Naive B cell (primary cell): ENCODE results near the gene ULBP2. TPM values are rescaled to one million over a fixed set of nuclear protein-coding genes. Genes with fewer than 3 reads are reported as not detected.
"Not testable (repeated sequence)": the region's sequence is repeated elsewhere in the genome, so short reads cannot be mapped to it uniquely, and the experiment has no call there.

ENCODE experiments used
- ATAC-seq, 2 donors: fragments of 150-1000 bp; cut with Tn5 transposase; 2 replicates each; pipeline ENCODE4 v1.10.0; 2021; ENCODE audit warnings: low read depth in 2 of 2, mild to moderate bottlenecking in 2 of 2, moderate library complexity in 2 of 2
- DNase-seq: peaks from one replicate; pipeline ENCODE4 v3.0.0; 2022
- H3K27ac Mint-ChIP-seq, 6 donors: one replicate each; pipeline ENCODE4 v1.8.0; 2020 to 2022; ENCODE audit warnings: mild to moderate bottlenecking in 6 of 6, mixed read lengths in 6 of 6, moderate library complexity in 5 of 6, inconsistent platforms in 2 of 6
- H3K27me3 Mint-ChIP-seq, 3 donors: one replicate each; pipeline ENCODE4 v1.8.0; 2021 to 2022; ENCODE audit warnings: mixed read lengths in 3 of 3, mild to moderate bottlenecking in 1 of 3
- H3K36me3 Mint-ChIP-seq, 2 donors: one replicate each; pipeline ENCODE4 v1.8.0; 2020 to 2022; ENCODE audit warnings: mixed read lengths in 2 of 2, inconsistent platforms in 1 of 2, mild to moderate bottlenecking in 1 of 2
- H3K4me1 Mint-ChIP-seq, 3 donors: one replicate each; pipeline ENCODE4 v1.8.0; 2020 to 2022; ENCODE audit warnings: mixed read lengths in 3 of 3, inconsistent platforms in 1 of 3, mild to moderate bottlenecking in 1 of 3, moderate library complexity in 1 of 3
- H3K4me3 Mint-ChIP-seq, 8 donors: one replicate each; pipeline ENCODE4 v1.8.0; 2020 to 2022; ENCODE audit warnings: mild to moderate bottlenecking in 8 of 8, mixed read lengths in 8 of 8, moderate library complexity in 8 of 8, inconsistent platforms in 2 of 8
- H3K9me3 Mint-ChIP-seq, 7 donors: one replicate each; pipeline ENCODE4 v1.8.0; 2020 to 2022; ENCODE audit warnings: mixed read lengths in 7 of 7, mild to moderate bottlenecking in 5 of 7, inconsistent platforms in 2 of 7, moderate library complexity in 1 of 7
- polyA plus RNA-seq, 6 donors: library from polyadenylated mRNA; unstranded; fragments of 300-500 nt; fragmentation: Illumina TruSeq; gene quantifications; one replicate each; pipeline ENCODE4 v1.2.3, GENCODE V29; 2021; ENCODE audit warnings: low read depth in 6 of 6

ULBP2 gene
- polyA plus RNA-seq, 6 donors from 2014 or later: not detected

DNA sequence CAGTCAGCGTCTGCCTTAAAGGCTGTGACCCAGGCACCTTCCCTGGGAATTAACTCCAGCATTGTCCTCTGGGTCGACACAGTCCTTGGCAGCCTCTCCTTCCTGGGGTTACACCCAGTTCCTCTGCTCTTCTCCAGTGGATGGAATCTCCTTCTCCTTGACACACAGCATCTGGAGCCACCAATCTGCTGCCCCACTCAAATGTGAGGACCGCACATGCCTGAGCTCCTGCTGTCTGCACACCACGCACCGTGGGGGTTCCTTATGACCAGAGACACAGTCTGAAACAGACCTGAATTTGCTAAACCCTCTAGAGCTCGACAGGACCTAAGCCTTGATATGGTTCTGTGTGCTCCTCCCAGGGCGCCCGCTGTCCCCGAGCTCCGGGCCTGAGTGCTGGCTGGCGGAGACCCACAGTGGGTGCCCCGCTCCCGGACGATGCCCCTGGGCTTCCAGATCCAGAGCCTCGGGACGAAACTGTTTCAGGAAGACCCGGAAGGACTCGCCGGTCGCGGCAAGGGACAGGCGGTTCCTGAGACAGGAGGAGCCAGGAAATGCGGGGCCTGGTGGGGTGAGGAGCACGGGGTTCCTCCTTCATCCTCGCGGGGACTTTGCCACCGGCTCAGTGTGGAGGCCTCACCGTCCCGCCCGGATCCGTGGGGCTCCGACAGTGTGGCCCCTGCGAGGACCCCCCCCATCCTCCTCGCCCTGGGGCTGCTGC, 16.4 kb upstream of the ULBP2 start:
- no peak for DNase-seq
- no peak for ATAC-seq

DNA sequence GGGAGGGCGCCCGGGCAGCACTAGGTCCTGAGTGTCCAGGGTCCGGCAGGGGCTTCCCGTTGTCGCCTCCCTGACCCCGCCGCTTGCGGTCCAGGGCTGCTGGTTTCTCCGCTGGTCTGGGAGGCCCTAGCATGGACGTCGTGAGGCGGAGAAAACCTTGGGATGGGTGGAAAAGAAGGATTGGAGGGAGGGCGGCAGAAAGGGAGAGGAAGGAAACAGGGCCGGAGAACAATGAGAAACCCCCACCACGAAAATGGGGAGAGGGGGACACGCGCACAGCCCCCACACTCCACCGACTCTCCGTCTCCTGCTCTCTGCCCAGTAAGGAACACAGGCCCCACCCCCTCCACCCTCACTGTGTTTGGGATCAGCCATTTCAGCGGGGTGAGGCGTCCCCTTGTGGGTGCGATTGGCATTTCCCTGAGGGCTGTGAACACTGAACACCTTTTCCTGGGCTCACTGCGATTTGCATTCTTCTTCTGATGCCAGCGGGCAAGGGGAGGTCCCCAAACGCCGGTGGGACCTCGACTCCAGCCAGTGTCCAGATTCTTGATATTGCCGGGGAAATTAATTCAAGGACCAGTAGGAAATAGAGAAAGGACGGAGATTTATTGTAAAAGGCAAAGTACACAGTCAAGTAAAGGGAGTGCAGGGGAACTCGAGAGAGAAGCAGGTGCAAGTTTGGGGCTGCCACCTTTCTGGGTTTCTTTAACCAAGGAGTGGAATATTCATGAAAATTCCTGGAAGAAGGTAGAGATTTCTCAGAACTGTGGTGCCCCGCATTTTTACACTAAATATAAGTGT, 15.6 kb upstream of the ULBP2 start:
- H3K36me3 Mint-ChIP-seq: peaks cover 0 to 14% of the 10 kb centered on the region in 2 donors
- peak overlapping the region in 4 of 8 donors; percentile 29 to 73 (median 39) for H3K4me3 Mint-ChIP-seq
- peaks cover 81 to 99% (median 97%) of the 10 kb centered on the region in 3 donors for H3K27me3 Mint-ChIP-seq
- H3K9me3 Mint-ChIP-seq: peaks cover 0 to 21% (median 5%) of the 10 kb centered on the region in 7 donors
- peak overlapping the region in 1 of 6 donors; percentile 75 for H3K27ac Mint-ChIP-seq
- DNase-seq (no peak), ATAC-seq (peak; percentile 42 to 54)
- peaks cover 18 to 30% (median 24%) of the 10 kb centered on the region in 3 donors for H3K4me1 Mint-ChIP-seq

More for the DNA sequence above, 16.4 kb upstream of the ULBP2 start:
- Mint-ChIP-seq H3K27me3 (peaks cover 81 to 99% (median 97%) of the 10 kb centered on the region in 3 donors), H3K9me3 (peaks cover 0 to 21% (median 5%) of the 10 kb centered on the region in 7 donors), H3K4me3 (peak overlapping the region in 3 of 8 donors; percentile 28 to 68 (median 41)), H3K4me1 (peaks cover 18 to 30% (median 24%) of the 10 kb centered on the region in 3 donors), H3K36me3 (peaks cover 0 to 18% of the 10 kb centered on the region in 2 donors), H3K27ac (no peak overlapping the region)

DNA sequence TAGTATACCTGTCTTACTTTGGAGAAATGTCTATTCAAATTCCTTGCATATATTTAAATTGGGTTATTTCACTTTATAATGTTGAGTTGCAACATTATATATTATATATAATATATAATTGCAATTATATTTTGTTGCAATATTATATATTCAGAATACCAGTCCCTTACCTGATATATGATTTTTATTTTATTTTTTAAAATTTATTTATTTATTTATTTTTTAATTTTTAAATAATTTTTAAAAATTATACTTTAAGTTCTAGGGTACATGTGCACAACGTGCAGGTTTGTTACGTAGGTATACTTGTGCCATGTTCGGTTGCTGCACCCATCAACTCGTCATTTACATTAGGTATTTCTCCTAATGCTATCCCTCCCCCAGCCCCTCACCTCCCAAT, 14.8 kb upstream of the ULBP2 start:
- Mint-ChIP-seq H3K4me1 (peaks cover 18 to 26% (median 20%) of the 10 kb centered on the region in 3 donors), H3K27me3 (peaks cover 79 to 99% (median 97%) of the 10 kb centered on the region in 3 donors), H3K9me3 (peaks cover 0 to 21% (median 5%) of the 10 kb centered on the region in 7 donors)
- H3K27ac Mint-ChIP-seq, H3K36me3 Mint-ChIP-seq, DNase-seq, H3K4me3 Mint-ChIP-seq, ATAC-seq: not testable (repeated sequence)

DNA sequence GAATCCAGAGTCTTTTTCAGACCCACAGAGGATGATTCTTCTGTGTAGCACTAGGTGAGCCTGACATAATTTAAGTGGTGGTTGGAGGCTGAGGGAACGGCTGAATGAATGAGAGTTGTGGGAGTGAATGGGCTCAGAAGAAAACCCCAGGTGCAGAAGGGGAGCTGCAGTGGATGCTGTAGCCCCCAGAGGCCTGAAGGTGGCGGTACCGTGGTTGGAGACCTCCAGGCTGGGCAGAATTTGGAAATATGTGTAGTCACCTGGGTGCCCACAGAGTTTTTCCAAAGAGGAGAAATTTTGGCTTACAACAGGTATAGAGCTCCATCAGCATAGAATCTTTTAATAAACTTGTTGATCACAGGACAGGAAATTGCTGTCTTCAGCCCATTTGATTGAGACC, 12.4 kb upstream of the ULBP2 start:
- Mint-ChIP-seq H3K4me1 (peaks cover 8 to 10% (median 9%) of the 10 kb centered on the region in 3 donors), H3K9me3 (peaks cover 0 to 11% (median 0%) of the 10 kb centered on the region in 7 donors), H3K27ac (no peak overlapping the region), H3K4me3 (no peak overlapping the region), H3K27me3 (peaks cover 83 to 99% (median 96%) of the 10 kb centered on the region in 3 donors), H3K36me3 (peaks cover 0 to 7% of the 10 kb centered on the region in 2 donors)
- DNase-seq (no peak), ATAC-seq (peak in 1 of 2 donors; percentile 32)

DNA sequence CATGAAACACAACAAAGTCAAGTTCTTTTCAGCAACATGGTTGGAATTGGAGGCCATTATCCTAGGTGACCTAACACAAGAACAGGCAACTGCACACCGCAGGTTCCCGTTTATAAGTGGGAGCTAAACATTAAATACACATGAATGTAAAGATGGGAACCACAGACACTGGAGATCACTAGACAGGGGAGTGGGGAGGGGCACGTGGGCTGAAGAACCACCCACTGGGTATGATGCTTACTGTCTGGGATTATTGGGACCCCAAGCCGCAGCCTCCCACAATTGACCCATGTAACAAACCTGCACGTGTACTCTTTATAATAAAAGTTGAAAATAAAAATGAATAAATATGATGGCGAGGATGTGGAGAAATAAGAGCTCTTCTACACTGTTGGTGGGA, 10.3 kb upstream of the ULBP2 start:
- Mint-ChIP-seq H3K4me1 (peaks cover 3 to 5% (median 4%) of the 10 kb centered on the region in 3 donors), H3K36me3 (peaks cover 0 to 1% of the 10 kb centered on the region in 2 donors), H3K27me3 (peaks cover 86 to 98% (median 96%) of the 10 kb centered on the region in 3 donors), H3K4me3 (no peak overlapping the region), H3K9me3 (peaks cover 0 to 9% (median 0%) of the 10 kb centered on the region in 7 donors), H3K27ac (no peak overlapping the region)
- DNase-seq (no peak), ATAC-seq (no peak)

DNA sequence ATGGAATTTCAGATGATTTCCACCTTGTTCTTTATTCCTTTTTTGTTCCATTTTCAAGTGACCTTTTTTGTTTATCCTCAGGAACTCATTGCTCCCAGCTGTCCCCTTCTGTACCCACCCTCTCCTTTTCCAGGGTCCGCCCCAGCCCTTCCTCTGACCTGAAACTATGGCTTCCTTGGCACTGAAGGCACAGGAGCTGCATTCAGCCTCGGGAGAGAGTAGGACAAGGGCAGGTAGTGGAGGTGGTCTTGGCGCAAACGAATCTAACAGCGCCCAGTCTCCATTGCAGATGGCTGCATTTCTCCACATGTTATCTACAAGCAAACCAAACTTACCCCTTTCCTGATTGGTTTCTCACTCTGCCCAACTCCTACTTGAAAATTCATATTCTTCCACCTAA, 8.8 kb upstream of the ULBP2 start:
- Mint-ChIP-seq H3K36me3 (no peaks in the 10 kb centered on the region), H3K27ac (no peak overlapping the region), H3K4me3 (no peak overlapping the region), H3K9me3 (peaks cover 0 to 4% (median 0%) of the 10 kb centered on the region in 7 donors), H3K27me3 (peaks cover 86 to 99% (median 99%) of the 10 kb centered on the region in 3 donors), H3K4me1 (peaks cover 4 to 13% (median 10%) of the 10 kb centered on the region in 3 donors)
- DNase-seq (no peak), ATAC-seq (no peak)

DNA sequence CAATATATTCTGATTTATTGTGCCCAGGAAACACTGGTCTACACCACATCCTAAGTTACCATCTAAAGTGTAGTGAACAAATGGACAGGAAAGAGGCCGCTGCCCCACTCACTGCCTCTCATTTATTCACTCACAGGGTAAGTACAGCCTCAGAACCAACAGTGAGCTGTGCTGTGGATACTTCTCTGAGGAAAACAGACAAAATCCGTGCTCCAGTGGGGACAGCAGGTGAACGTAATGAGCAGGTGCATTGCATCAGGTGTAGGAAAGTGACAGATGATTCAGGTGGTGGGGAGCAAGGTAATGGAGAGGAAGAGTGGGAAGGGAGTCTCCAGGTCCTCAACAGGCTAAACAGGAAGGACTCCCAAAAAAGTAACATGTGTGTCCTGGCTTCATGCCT, 8.4 kb upstream of the ULBP2 start:
- H3K27me3 Mint-ChIP-seq: peaks cover 82 to 99% (median 95%) of the 10 kb centered on the region in 3 donors
- ATAC-seq (no peak), DNase-seq (no peak)
- peaks cover 0 to 4% (median 0%) of the 10 kb centered on the region in 7 donors for H3K9me3 Mint-ChIP-seq
- no peak overlapping the region for H3K4me3 Mint-ChIP-seq
- no peaks in the 10 kb centered on the region for H3K36me3 Mint-ChIP-seq
- H3K27ac Mint-ChIP-seq: no peak overlapping the region
- H3K4me1 Mint-ChIP-seq: peaks cover 4 to 17% (median 14%) of the 10 kb centered on the region in 3 donors

DNA sequence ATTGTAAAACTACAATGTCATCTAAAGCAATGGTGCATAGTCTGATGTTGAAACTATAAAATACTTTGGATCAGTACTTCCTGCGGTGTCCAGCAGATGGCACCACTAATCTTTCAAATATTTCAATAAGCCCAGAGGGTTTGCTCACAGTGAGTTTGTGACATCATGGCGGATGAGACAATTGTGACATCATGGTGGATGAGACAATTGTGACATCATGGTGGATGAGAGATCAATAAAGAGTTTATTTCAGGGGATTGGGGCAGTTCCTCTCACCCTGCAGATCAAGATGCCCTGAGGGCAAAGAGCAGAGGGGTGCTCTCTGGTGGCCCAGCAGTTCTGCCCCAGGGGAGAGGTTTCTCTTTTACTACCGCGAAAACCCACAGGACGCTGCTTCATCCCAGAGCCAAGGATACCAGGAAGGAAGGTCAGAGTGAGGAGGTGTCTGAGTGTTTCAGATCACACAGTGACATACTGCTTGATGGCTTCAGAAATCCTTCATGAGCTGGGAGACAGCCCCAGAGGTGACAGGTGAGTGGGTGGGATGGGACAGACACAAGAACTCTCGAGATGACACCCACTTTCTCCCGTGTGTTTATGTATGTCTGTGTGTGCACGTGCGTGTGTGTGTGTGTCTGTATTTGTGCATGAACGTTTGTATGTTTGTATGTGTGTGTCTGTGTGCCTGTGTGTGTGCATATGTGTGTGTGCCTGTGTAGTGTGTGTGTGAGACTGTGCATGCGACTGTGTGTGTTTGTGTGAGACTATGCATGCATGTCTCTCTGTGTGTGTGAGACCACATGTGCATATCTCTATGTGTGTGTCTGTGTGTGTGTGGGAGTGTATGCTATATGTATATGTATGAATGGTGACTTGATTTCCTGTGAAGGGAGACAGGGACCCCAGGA, 7.3 kb upstream of the ULBP2 start:
- no peaks in the 10 kb centered on the region for H3K36me3 Mint-ChIP-seq
- peaks cover 0 to 7% (median 2%) of the 10 kb centered on the region in 7 donors for H3K9me3 Mint-ChIP-seq
- peaks cover 10 to 25% (median 24%) of the 10 kb centered on the region in 3 donors for H3K4me1 Mint-ChIP-seq
- peak overlapping the region in 1 of 8 donors; percentile 7 for H3K4me3 Mint-ChIP-seq
- DNase-seq: peak; percentile 69
- H3K27ac Mint-ChIP-seq: peak overlapping the region in 3 of 6 donors; percentile 0 to 75 (median 49)
- peaks cover 80 to 99% (median 93%) of the 10 kb centered on the region in 3 donors for H3K27me3 Mint-ChIP-seq
- peak in 1 of 2 donors; percentile 22 for ATAC-seq

DNA sequence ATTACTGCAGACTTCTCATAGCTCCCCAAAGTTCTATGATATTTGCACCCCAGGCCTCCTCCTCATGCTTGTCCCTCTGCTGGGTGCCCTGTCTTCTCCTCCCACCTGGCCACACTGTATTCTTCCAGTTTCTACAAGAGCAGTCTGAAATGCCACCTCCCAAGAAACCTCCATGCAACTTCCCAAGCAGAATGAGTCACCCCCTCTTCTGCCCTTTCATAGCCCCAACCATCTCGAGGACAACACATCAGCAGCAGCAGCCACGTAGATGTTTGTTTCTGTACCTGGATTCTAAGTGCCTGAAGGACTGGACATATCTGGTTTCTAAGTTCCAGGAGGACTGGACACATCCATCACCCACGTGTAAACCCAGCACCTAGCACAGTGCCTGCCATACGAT, 6.6 kb upstream of the ULBP2 start:
- H3K36me3 Mint-ChIP-seq: no peaks in the 10 kb centered on the region
- peaks cover 78 to 99% (median 93%) of the 10 kb centered on the region in 3 donors for H3K27me3 Mint-ChIP-seq
- peak overlapping the region in 1 of 8 donors; percentile 59 for H3K4me3 Mint-ChIP-seq
- peaks cover 10 to 32% (median 24%) of the 10 kb centered on the region in 3 donors for H3K4me1 Mint-ChIP-seq
- DNase-seq (no peak), ATAC-seq (no peak)
- H3K27ac Mint-ChIP-seq: peak overlapping the region in 1 of 6 donors; percentile 70
- H3K9me3 Mint-ChIP-seq: peaks cover 0 to 7% (median 2%) of the 10 kb centered on the region in 7 donors

DNA sequence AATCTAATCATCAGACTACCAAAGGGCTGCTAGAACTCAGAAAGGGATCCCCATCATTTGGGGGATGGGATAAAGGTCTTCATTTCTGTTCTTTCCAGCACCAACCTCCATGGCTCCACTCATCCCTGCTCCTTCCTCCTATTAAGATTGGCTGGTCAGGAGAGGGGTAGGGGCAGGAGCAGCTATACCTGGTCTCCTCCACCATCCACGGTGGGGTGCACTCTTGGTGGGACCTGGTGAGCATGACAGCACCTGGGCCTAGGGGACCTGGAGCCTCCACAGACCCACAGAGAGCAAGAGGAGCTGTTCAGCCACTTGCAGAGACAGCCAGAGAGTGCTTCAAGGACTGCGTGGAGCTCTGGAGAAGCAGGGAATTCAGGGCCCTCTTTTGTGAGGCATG, 6.1 kb upstream of the ULBP2 start:
- Mint-ChIP-seq H3K9me3 (peaks cover 0 to 7% (median 2%) of the 10 kb centered on the region in 7 donors), H3K4me3 (no peak overlapping the region), H3K27me3 (peaks cover 78 to 99% (median 93%) of the 10 kb centered on the region in 3 donors), H3K27ac (peak overlapping the region in 1 of 6 donors; percentile 70), H3K4me1 (peaks cover 10 to 37% (median 24%) of the 10 kb centered on the region in 3 donors), H3K36me3 (no peaks in the 10 kb centered on the region)
- ATAC-seq (no peak), DNase-seq (no peak)

DNA sequence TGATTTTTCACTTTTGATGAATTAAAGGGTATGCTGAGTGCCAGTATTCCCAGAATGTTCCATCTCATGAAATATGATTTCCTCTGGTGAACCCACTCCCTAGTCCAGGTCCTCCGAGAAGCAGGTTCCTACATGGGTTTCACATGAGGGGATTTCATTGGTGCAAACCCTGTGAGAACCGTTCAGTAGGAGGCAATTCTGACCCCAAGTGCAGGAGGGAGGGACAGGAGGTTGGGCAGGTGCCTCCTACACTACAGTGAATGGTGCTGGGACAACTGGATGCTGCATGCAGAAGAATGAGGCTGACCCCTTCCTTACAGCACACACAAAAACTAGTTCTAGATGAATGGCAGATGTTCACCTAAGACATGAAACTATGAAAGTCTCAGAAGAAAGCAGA, 5.1 kb upstream of the ULBP2 start:
- Mint-ChIP-seq H3K27ac (peak overlapping the region in 5 of 6 donors; percentile 33 to 97 (median 90)), H3K4me3 (no peak overlapping the region), H3K4me1 (peaks cover 14 to 46% (median 32%) of the 10 kb centered on the region in 3 donors), H3K9me3 (peaks cover 0 to 10% (median 2%) of the 10 kb centered on the region in 7 donors), H3K36me3 (no peaks in the 10 kb centered on the region), H3K27me3 (peaks cover 77 to 99% (median 87%) of the 10 kb centered on the region in 3 donors)
- DNase-seq: no peak
- ATAC-seq: no peak

DNA sequence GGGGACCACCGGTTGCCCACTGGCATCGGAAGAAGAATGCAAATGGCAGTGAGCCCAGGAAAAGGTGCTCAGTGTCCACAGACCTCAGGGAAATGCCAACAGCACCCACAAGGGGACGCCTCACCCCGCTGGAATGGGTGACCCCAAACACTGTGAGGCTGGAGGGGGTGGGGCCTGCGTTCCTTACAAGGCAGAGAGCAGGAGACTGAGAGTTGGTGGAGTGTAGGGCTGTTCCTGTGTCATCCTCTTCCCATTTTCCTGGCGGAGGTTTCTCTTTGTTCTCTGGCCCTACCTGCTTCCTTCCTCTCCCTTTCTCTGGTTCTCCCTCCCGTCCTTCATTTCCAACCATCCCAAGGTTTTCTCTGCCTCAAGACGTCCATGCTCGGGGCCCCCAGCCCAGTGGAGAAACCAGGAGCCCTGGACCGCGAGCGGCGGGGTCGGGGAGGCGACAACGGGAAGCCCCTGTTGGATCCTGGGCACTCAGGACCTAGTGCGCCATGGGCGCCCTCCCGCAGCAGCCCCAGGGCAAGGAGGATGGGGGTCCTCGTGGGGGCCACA, 3.7 kb upstream of the ULBP2 start:
- Mint-ChIP-seq H3K9me3 (peaks cover 0 to 10% (median 2%) of the 10 kb centered on the region in 7 donors), H3K4me1 (peaks cover 21 to 56% (median 43%) of the 10 kb centered on the region in 3 donors)
- H3K36me3 Mint-ChIP-seq: not testable (repeated sequence)

More for the DNA sequence above, 3.7 kb upstream of the ULBP2 start:
- peak overlapping the region; percentile 70 to 92 (median 86) for H3K4me3 Mint-ChIP-seq
- H3K27ac Mint-ChIP-seq: peak overlapping the region; percentile 95 to 99 (median 98)
- DNase-seq: not testable (repeated sequence)
- peak; percentile 15 to 17 for ATAC-seq
- peaks cover 79 to 100% (median 87%) of the 10 kb centered on the region in 3 donors for H3K27me3 Mint-ChIP-seq
